Measurements from ENCODE around the gene MINPP1. TPM values are rescaled to one million over a fixed set of nuclear protein-coding genes. Genes with fewer than 3 reads are reported as not detected.

Gene MINPP1
- total RNA-seq, 1 experiment from 2014 or later: 25.5 TPM

- Mint-ChIP-seq H3K4me1 (peaks cover 5% of the 10 kb centered on the region; the same call in 1 of the 2 replicates), H3K27ac (no peak overlapping the region), H3K36me3 (no peaks in the 10 kb centered on the region), H3K27me3 (ENCODE audit: low read depth) (no peaks in the 10 kb centered on the region), H3K9me3 (peaks cover 5% of the 10 kb centered on the region), H3K4me3 (no peak overlapping the region)
- CTCF ChIA-PET: interaction anchor here (0.9 kb wide), 1 partner anchor 56 kb away, joined by 3 read pairs; no protein-coding TSS in a partner anchor
- POLR2A ChIA-PET: no interaction called here
- no peak for ATAC-seq
- no peak for TF ChIP-seq PRDM15 (CRISPR knock-in tag; IDR thresholded peaks at IDR 0.05)
- no peak for TF ChIP-seq ZSCAN18 (CRISPR knock-in tag; IDR thresholded peaks at IDR 0.05)
- no peak for TF ChIP-seq SMAD3 (CRISPR knock-in tag; IDR thresholded peaks at IDR 0.05; ENCODE audit: borderline replicate concordance)
- no peak for TF ChIP-seq RORB (CRISPR knock-in tag; IDR thresholded peaks at IDR 0.05)
- TF ChIP-seq IRF2 (CRISPR knock-in tag; IDR thresholded peaks at IDR 0.05; ENCODE audit: borderline replicate concordance, low read depth): no peak
- DNase-seq (ENCODE audit: low spot score): no peak
Observed at GRCh38 chr10:87593702-87594101, 89.0 kb downstream of the MINPP1 start.

GRCh38 chr10:87594181-87594580 lies 89.5 kb downstream of the MINPP1 start:
- peaks cover 5% of the 10 kb centered on the region for H3K9me3 Mint-ChIP-seq
- TF ChIP-seq MYBL2 (CRISPR knock-in tag; IDR thresholded peaks at IDR 0.05) (no peak), NR2C2 (CRISPR knock-in tag; IDR thresholded peaks at IDR 0.05) (no peak)
- H3K36me3 Mint-ChIP-seq: no peaks in the 10 kb centered on the region
- ATAC-seq: no peak
- no peak overlapping the region for H3K4me3 Mint-ChIP-seq
- H3K4me1 Mint-ChIP-seq: peaks cover 5% of the 10 kb centered on the region; the same call in 1 of the 2 replicates
- no peak overlapping the region for H3K27ac Mint-ChIP-seq
- POLR2A ChIA-PET: no interaction called here
- DNase-seq (ENCODE audit: low spot score): no peak
- no peaks in the 10 kb centered on the region for H3K27me3 Mint-ChIP-seq (ENCODE audit: low read depth)
- CTCF ChIA-PET: interaction anchor here (0.9 kb wide), 1 partner anchor 56 kb away, joined by 3 read pairs; no protein-coding TSS in a partner anchor

- ATAC-seq (no peak), DNase-seq (ENCODE audit: low spot score) (no peak)
- peaks cover 5% of the 10 kb centered on the region; the same call in 1 of the 2 replicates for H3K4me1 Mint-ChIP-seq
- ChIA-PET CTCF (no interaction called here), POLR2A (no interaction called here)
- H3K36me3 Mint-ChIP-seq: no peaks in the 10 kb centered on the region
- H3K4me3 Mint-ChIP-seq: no peak overlapping the region
- H3K9me3 Mint-ChIP-seq: peaks cover 5% of the 10 kb centered on the region
- H3K27me3 Mint-ChIP-seq (ENCODE audit: low read depth): no peaks in the 10 kb centered on the region
- no peak overlapping the region for H3K27ac Mint-ChIP-seq
- TF ChIP-seq ELF4 (CRISPR knock-in tag; IDR thresholded peaks at IDR 0.05; ENCODE audit: low read depth) (no peak), EMX1 (CRISPR knock-in tag; IDR thresholded peaks at IDR 0.05) (no peak), JUN (CRISPR knock-in tag; IDR thresholded peaks at IDR 0.05) (no peak), ZNF425 (CRISPR knock-in tag; conservative IDR thresholded peaks at IDR 0.05) (no peak), NR3C1 (CRISPR knock-in tag; conservative IDR thresholded peaks at IDR 0.05; ENCODE audit: low read depth) (no peak), NFE2L1 (CRISPR knock-in tag; IDR thresholded peaks at IDR 0.05) (no peak), OVOL2 (CRISPR knock-in tag; IDR thresholded peaks at IDR 0.05; ENCODE audit: borderline replicate concordance) (no peak), ATF3 (CRISPR knock-in tag; conservative IDR thresholded peaks at IDR 0.05) (no peak), ZNF121 (CRISPR knock-in tag; IDR thresholded peaks at IDR 0.05) (no peak), FOXK1 (CRISPR knock-in tag; IDR thresholded peaks at IDR 0.05) (no peak)
Observed at GRCh38 chr10:87594864-87595263, 90.2 kb downstream of the MINPP1 start.

All from WTC11 (cell line).